DND-41 (cell line): ENCODE measurements around the gene PTGFRN.

Source experiments
- ATAC-seq: fragments of 200-7000 bp; cut with Tn5 transposase; 3 replicates; pipeline ENCODE4 v1.9.1; 2021; ENCODE audit warnings: low read depth; ENCODE audit not compliant: insufficient read depth
- DNase-seq: peaks from one replicate; pipeline ENCODE4 v3.0.0-alpha.2; 2020
- H2AFZ ChIP-seq: 2 replicates; pipeline ENCODE4 v1.6.0; 2012; ENCODE audit warnings: low read depth, low read length
- H3K27ac ChIP-seq: 2 replicates; pipeline ENCODE4 v1.5.1; 2012; ENCODE audit warnings: low read length, inconsistent platforms
- H3K27me3 ChIP-seq: fragments of 200-600 bp; sonication (generic); 2 replicates; pipeline ENCODE4 v1.6.0; 2012; ENCODE audit warnings: low read length, mild to moderate bottlenecking, inconsistent platforms; ENCODE audit not compliant: insufficient read depth, poor library complexity
- H3K36me3 ChIP-seq: 2 replicates; pipeline ENCODE4 v1.5.1; 2012; ENCODE audit warnings: low read length, inconsistent platforms; ENCODE audit not compliant: insufficient read depth
- H3K4me1 ChIP-seq: 2 replicates; pipeline ENCODE4 v1.5.1; 2012; ENCODE audit warnings: mild to moderate bottlenecking, low read length; ENCODE audit not compliant: insufficient read depth
- H3K4me2 ChIP-seq: 2 replicates; pipeline ENCODE4 v1.6.0; 2012; ENCODE audit warnings: mild to moderate bottlenecking, moderate library complexity, low read length, inconsistent platforms; ENCODE audit not compliant: insufficient read depth
- H3K4me3 ChIP-seq, 2 experiments: fragments of 200-600 bp in 1 of 2; shearing (Covaris generic) in 1 of 2; 2 replicates each; pipeline ENCODE4 v1.5.1; 2012 to 2016; ENCODE audit warnings: inconsistent platforms in 2 of 2, low read length in 2 of 2, mild to moderate bottlenecking in 2 of 2, low read depth in 1 of 2, moderate library complexity in 1 of 2
- H3K79me2 ChIP-seq: 2 replicates; pipeline ENCODE4 v1.6.0; 2012; ENCODE audit warnings: low read length, inconsistent platforms; ENCODE audit not compliant: insufficient read depth
- H3K9ac ChIP-seq: 2 replicates; pipeline ENCODE4 v1.6.0; 2012; ENCODE audit warnings: low read depth, mild to moderate bottlenecking, inconsistent platforms, low read length, moderate library complexity
- H3K9me3 ChIP-seq: 2 replicates; pipeline ENCODE4 v1.5.1; 2012; ENCODE audit warnings: low read length, moderate library complexity, mild to moderate bottlenecking, inconsistent platforms; ENCODE audit not compliant: insufficient read depth, severe bottlenecking
- H4K20me1 ChIP-seq: 2 replicates; pipeline ENCODE4 v1.6.0; 2012; ENCODE audit warnings: low read length; ENCODE audit not compliant: insufficient read depth
- CTCF ChIP-seq: IDR thresholded peaks from 2 replicates; pipeline ENCODE4 v1.5.1; 2012; ENCODE audit warnings: borderline replicate concordance, low read length, moderate library complexity, mild to moderate bottlenecking; ENCODE audit not compliant: poor library complexity, severe bottlenecking; ENCODE audit errors: extremely low read depth
- EZH2 ChIP-seq: IDR thresholded peaks from 3 replicates; pipeline ENCODE4 v1.6.1; 2012; ENCODE audit warnings: borderline replicate concordance, low read depth, mild to moderate bottlenecking, moderate library complexity, low read length, inconsistent platforms; ENCODE audit not compliant: severe bottlenecking

Gene PTGFRN

GRCh38 chr1:117033772-117034171, 124.1 kb downstream of the PTGFRN start:
- no peak for DNase-seq
- TF ChIP-seq EZH2 (no peak), CTCF (no peak)

GRCh38 chr1:117034791-117035290, 125.1 kb downstream of the PTGFRN start:
- no peak overlapping the region for H2AFZ ChIP-seq
- H3K4me1 ChIP-seq = no peaks in the 10 kb centered on the region
- TF ChIP-seq EZH2 (no peak), CTCF (no peak)
- no peaks in the 10 kb centered on the region for H3K79me2 ChIP-seq
- no peak overlapping the region for H3K9ac ChIP-seq
- H3K9me3 ChIP-seq = no peaks in the 10 kb centered on the region
- H3K36me3 ChIP-seq = no peaks in the 10 kb centered on the region
- H3K4me2 ChIP-seq = no peak overlapping the region
- ATAC-seq (no peak), DNase-seq (no peak)
- no peaks in the 10 kb centered on the region for H4K20me1 ChIP-seq
- no peak overlapping the region for H3K27ac ChIP-seq
- H3K27me3 ChIP-seq = no peaks in the 10 kb centered on the region
- H3K4me3 ChIP-seq = no peak overlapping the region

More at GRCh38 chr1:117033772-117034171, 124.1 kb downstream of the PTGFRN start:
- Histone ChIP-seq H3K36me3 (no peaks in the 10 kb centered on the region), H3K4me3 (no peak overlapping the region), H3K27me3 (no peaks in the 10 kb centered on the region), H3K79me2 (no peaks in the 10 kb centered on the region), H3K4me2 (no peak overlapping the region), H3K9ac (no peak overlapping the region), H3K4me1 (no peaks in the 10 kb centered on the region), H4K20me1 (no peaks in the 10 kb centered on the region), H2AFZ (no peak overlapping the region), H3K9me3 (no peaks in the 10 kb centered on the region), H3K27ac (no peak overlapping the region)
- no peak for ATAC-seq

GRCh38 chr1:117036018-117036461, 126.3 kb downstream of the PTGFRN start:
- no peak for TF ChIP-seq CTCF
- no peak for TF ChIP-seq EZH2
- H3K4me3 ChIP-seq = no peak overlapping the region
- H3K36me3 ChIP-seq = no peaks in the 10 kb centered on the region
- no peaks in the 10 kb centered on the region for H3K79me2 ChIP-seq
- H3K27ac ChIP-seq = no peak overlapping the region
- ATAC-seq (no peak), DNase-seq (no peak)
- H3K9ac ChIP-seq = no peak overlapping the region
- H3K4me1 ChIP-seq = no peaks in the 10 kb centered on the region
- no peaks in the 10 kb centered on the region for H3K27me3 ChIP-seq
- no peaks in the 10 kb centered on the region for H4K20me1 ChIP-seq
- H3K9me3 ChIP-seq = no peaks in the 10 kb centered on the region
- H3K4me2 ChIP-seq = no peak overlapping the region
- H2AFZ ChIP-seq = no peak overlapping the region

- Histone ChIP-seq H4K20me1 (no peaks in the 10 kb centered on the region), H3K9me3 (no peaks in the 10 kb centered on the region), H3K4me2 (no peak overlapping the region), H3K36me3 (no peaks in the 10 kb centered on the region), H3K9ac (no peak overlapping the region), H3K4me3 (no peak overlapping the region), H3K27me3 (no peaks in the 10 kb centered on the region), H3K4me1 (no peaks in the 10 kb centered on the region), H3K27ac (no peak overlapping the region), H2AFZ (no peak overlapping the region), H3K79me2 (no peaks in the 10 kb centered on the region)
- DNase-seq (no peak), ATAC-seq (no peak)
- TF ChIP-seq CTCF (no peak), EZH2 (no peak)
Measured at GRCh38 chr1:117037802-117038201, 128.1 kb downstream of the PTGFRN start.
